ENCODE measurements around the gene GABARAP. TPM values are rescaled to one million over a fixed set of nuclear protein-coding genes. Genes with fewer than 3 reads are reported as not detected.

Gene GABARAP
- total and polyA plus RNA-seq, 2 of the 13 experiments (the other 11 are each of a cell fraction or from before 2014, with no cell fraction given): 161 to 310 TPM

- TF ChIP-seq TEAD3 (CRISPR knock-in tag; optimal IDR thresholded peaks at IDR 0.05; ENCODE audit: borderline replicate concordance): no peak
- TF ChIP-seq ZNF274 (CRISPR knock-in tag; IDR thresholded peaks at IDR 0.05): no peak
- no peak for TF ChIP-seq NBN (conservative IDR thresholded peaks at IDR 0.05)
- TF ChIP-seq ZNF331 (CRISPR knock-in tag; IDR thresholded peaks at IDR 0.05): no peak
- 0 out of 4 replicates have a peak, but pooled peaks of 1 of the 2 experiments have one; percentile 28 for TF ChIP-seq EP300 (IDR thresholded peaks at IDR 0.05; ENCODE audit: low read depth in 2 of 2, low read length in 2 of 2)
- no peak for TF ChIP-seq EP300 (CRISPR knock-in tag; IDR thresholded peaks at IDR 0.05; ENCODE audit: borderline replicate concordance)
- no peak for TF ChIP-seq MIER2 (CRISPR knock-in tag; IDR thresholded peaks at IDR 0.05)
- no peak for TF ChIP-seq ZNF432 (CRISPR knock-in tag; IDR thresholded peaks at IDR 0.05; ENCODE audit: borderline replicate concordance)
- no peak for TF ChIP-seq MTF1 (CRISPR knock-in tag; IDR thresholded peaks at IDR 0.05)
- no peak for TF ChIP-seq GPN1 (CRISPR knock-in tag; IDR thresholded peaks at IDR 0.05; ENCODE audit: borderline replicate concordance)
- peak; percentile 41; the same call in 1 of the 2 replicates for TF ChIP-seq ZNF766 (CRISPR knock-in tag; IDR thresholded peaks at IDR 0.05; ENCODE audit: borderline replicate concordance)
- no peak for TF ChIP-seq DDIT3 (CRISPR knock-in tag; IDR thresholded peaks at IDR 0.05)
- TF ChIP-seq ZBTB49 (CRISPR knock-in tag; IDR thresholded peaks at IDR 0.05; ENCODE audit: borderline replicate concordance): no peak
- peak; percentile 37 to 45; a peak in 2 of 4 replicates for TF ChIP-seq HMGXB4 (CRISPR knock-in tag; IDR thresholded peaks at IDR 0.05; ENCODE audit: borderline replicate concordance in 1 of 2, low read depth in 1 of 2)
- no peak for TF ChIP-seq ELK4 (CRISPR knock-in tag; IDR thresholded peaks at IDR 0.05; ENCODE audit: borderline replicate concordance)
- no peak for TF ChIP-seq ATF7 (IDR thresholded peaks at IDR 0.05)
- TF ChIP-seq ATF7 (CRISPR knock-in tag; IDR thresholded peaks at IDR 0.05): no peak
- peak; percentile 87; the same call in 1 of the 2 replicates for TF ChIP-seq ZNF501 (CRISPR knock-in tag; IDR thresholded peaks at IDR 0.05)
These were observed 2.9 kb downstream of the GABARAP start, which contains the start of gene PHF23 (continued) for GRCh38 chr17:7239091-7240027.
